ENCODE measurements around the gene TOB1. TPM values are rescaled to one million over a fixed set of nuclear protein-coding genes. Genes with fewer than 3 reads are reported as not detected.

Gene TOB1
- total RNA-seq, 2 experiments from 2014 or later, result 34.4 to 40.5 TPM

DNA sequence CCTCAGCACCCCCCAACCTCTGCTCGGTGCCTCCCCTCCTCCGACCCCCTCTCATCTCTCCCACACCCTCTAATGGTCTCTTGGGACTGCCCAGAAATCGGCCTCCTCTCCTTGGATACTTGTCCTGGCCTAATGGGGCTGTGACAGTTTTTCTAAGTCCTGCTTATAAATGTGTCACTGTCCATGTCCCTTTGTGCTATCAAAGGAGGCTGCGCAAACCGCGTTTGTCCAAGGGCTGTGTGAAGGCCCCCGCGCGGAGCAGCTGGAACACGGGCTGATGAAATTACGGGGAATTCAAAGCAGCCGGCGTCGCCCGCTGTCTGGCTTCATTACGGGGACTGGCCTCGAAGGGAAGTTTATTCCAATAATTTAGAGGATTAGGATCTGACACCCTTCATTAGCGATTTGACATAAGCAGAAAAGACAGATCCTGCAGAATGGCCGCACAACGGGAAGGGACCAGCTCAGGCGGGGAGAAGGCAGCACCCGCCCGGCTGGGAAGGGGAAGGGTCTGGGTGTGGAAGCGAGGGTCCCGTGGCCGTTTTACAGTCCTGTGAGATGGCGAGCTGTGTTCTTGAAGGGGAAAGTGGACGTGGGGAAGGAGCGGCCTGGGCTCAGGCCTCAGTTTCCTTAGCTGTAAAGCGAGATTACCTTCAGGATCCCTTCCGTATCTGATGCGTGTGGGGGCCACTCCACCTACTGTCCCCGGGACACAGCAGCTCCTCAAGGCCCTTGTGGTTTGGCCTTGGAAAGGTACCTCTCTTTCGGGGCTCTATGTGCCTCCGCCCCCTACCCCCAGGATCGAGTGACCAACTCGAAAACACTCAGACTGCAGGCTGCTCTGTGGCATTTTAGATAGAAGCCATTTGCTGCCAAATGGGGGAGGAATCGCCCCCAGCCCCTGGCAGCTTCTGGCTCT, 32.4 kb downstream of the TOB1 start:
- no peaks in the 10 kb centered on the region for H3K9me3 Mint-ChIP-seq
- ChIA-PET POLR2A (interaction anchor here (1.0 to 1.1 kb wide), 2 partner anchors 18 to 22 kb away, joined by 3 read pairs; no protein-coding TSS in a partner anchor), CTCF (interaction anchor here (1.2 to 1.7 kb wide), 4 partner anchors 15 to 171 kb away, joined by 3 to 5 read pairs (median 4); no protein-coding TSS in a partner anchor)

GRCh38 chr17:50832864-50833381, 33.2 kb downstream of the TOB1 start:
- ATAC-seq, result no peak
- Mint-ChIP-seq H3K9me3 (no peaks in the 10 kb centered on the region), H3K4me3 (no peak overlapping the region), H3K27ac (no peak overlapping the region), H3K4me1 (ENCODE audit: low read depth) (no peaks in the 10 kb centered on the region), H3K36me3 (ENCODE audit: low read depth) (no peaks in the 10 kb centered on the region), H3K27me3 (peaks cover 4% of the 10 kb centered on the region)
- POLR2A ChIA-PET, result interaction anchor here (1.1 kb wide), 1 partner anchor 19 kb away, joined by 3 read pairs; no protein-coding TSS in a partner anchor
- intact Hi-C loops (cut with micrococcal nuclease), result no loop called here
- DNase-seq, result no peak
- CTCF ChIA-PET, result interaction anchor here (1.2 to 1.7 kb wide), 3 partner anchors 14 to 50 kb away, joined by 4 to 5 read pairs (median 5); no protein-coding TSS in a partner anchor
- no peak for TF ChIP-seq CTCF (IDR thresholded peaks at IDR 0.05)

More for the DNA sequence above, 32.4 kb downstream of the TOB1 start:
- Mint-ChIP-seq H3K27ac (no peak overlapping the region), H3K27me3 (peaks cover 4% of the 10 kb centered on the region), H3K4me1 (ENCODE audit: low read depth) (no peaks in the 10 kb centered on the region), H3K4me3 (no peak overlapping the region), H3K36me3 (ENCODE audit: low read depth) (no peaks in the 10 kb centered on the region)
- intact Hi-C loops (cut with micrococcal nuclease), result no loop called here
- no peak for ATAC-seq
- no peak for TF ChIP-seq CTCF (IDR thresholded peaks at IDR 0.05)
- no peak for DNase-seq

GRCh38 chr17:50832267-50832863, 33.8 kb downstream of the TOB1 start:
- no peak overlapping the region for H3K27ac Mint-ChIP-seq

GRCh38 chr17:50831471-50831928, 34.7 kb downstream of the TOB1 start:
- Mint-ChIP-seq H3K36me3 (ENCODE audit: low read depth) (no peaks in the 10 kb centered on the region), H3K9me3 (no peaks in the 10 kb centered on the region), H3K4me3 (no peak overlapping the region), H3K27me3 (peaks cover 4% of the 10 kb centered on the region), H3K4me1 (ENCODE audit: low read depth) (no peaks in the 10 kb centered on the region), H3K27ac (no peak overlapping the region)
- TF ChIP-seq CTCF (IDR thresholded peaks at IDR 0.05), result no peak
- DNase-seq (no peak), ATAC-seq (no peak)
- ChIA-PET POLR2A (interaction anchor here (0.7 kb wide), 1 partner anchor 347 kb away, joined by 3 read pairs; no protein-coding TSS in a partner anchor), CTCF (interaction anchor here (0.9 kb wide), 1 partner anchor 14 kb away, joined by 3 read pairs; no protein-coding TSS in a partner anchor)
- intact Hi-C loops (cut with micrococcal nuclease), result no loop called here

More at GRCh38 chr17:50832267-50832863, 33.8 kb downstream of the TOB1 start:
- Mint-ChIP-seq H3K4me1 (ENCODE audit: low read depth) (no peaks in the 10 kb centered on the region), H3K4me3 (no peak overlapping the region), H3K9me3 (no peaks in the 10 kb centered on the region), H3K27me3 (peaks cover 4% of the 10 kb centered on the region), H3K36me3 (ENCODE audit: low read depth) (no peaks in the 10 kb centered on the region)
- no peak for TF ChIP-seq CTCF (IDR thresholded peaks at IDR 0.05)
- intact Hi-C loops (cut with micrococcal nuclease), result no loop called here
- CTCF ChIA-PET, result interaction anchor here (0.9 to 1.7 kb wide), 3 partner anchors 13 to 49 kb away, joined by 3 to 5 read pairs (median 4); no protein-coding TSS in a partner anchor
- ATAC-seq (no peak), DNase-seq (no peak)
- POLR2A ChIA-PET, result no interaction called here
